HS-27A (cell line): ENCODE measurements around the gene LHB.
"Not testable (repeated sequence)": the region's sequence is repeated elsewhere in the genome, so short reads cannot be mapped to it uniquely, and the experiment has no call there.

Experiments
- DNase-seq: peaks from one replicate; pipeline ENCODE4 v3.0.0-alpha.2; 2012; ENCODE audit warnings: low read depth, missing footprints

Gene LHB

GRCh38 chr19:49038111-49038510 is 21.2 kb upstream of the LHB start:
- DNase-seq, result not testable (repeated sequence)

GRCh38 chr19:49036815-49037214 is 19.9 kb upstream of the LHB start, which contains the start of gene CGB1:
CGB1 (minus strand) TSS chr19:49036895; CDS start chr19:49036711, 184 bp downstream.
- DNase-seq, result not testable (repeated sequence)

- not testable (repeated sequence) for DNase-seq
Measured at GRCh38 chr19:49031642-49032301, 14.9 kb upstream of the LHB start, which contains the start of gene CGB2. CGB2 (plus strand) TSS chr19:49031890; CDS start chr19:49032096, 206 bp downstream.

GRCh38 chr19:49030323-49030722 is 13.4 kb upstream of the LHB start:
- not testable (repeated sequence) for DNase-seq

GRCh38 chr19:49029749-49030148 is 12.9 kb upstream of the LHB start:
- DNase-seq, result not testable (repeated sequence)

GRCh38 chr19:49028686-49029085 is 11.8 kb upstream of the LHB start:
- DNase-seq, result not testable (repeated sequence)

- not testable (repeated sequence) for DNase-seq
Measured at GRCh38 chr19:49025599-49025998, 8.7 kb upstream of the LHB start.

- DNase-seq, result not testable (repeated sequence)
Measured at GRCh38 chr19:49025088-49025487, 8.2 kb upstream of the LHB start.

- DNase-seq, result not testable (repeated sequence)
Measured at GRCh38 chr19:49024233-49024632, 7.3 kb upstream of the LHB start, which contains the start of gene CGB3. CGB3 (minus strand) TSS chr19:49024333; CDS start chr19:49023971, 362 bp downstream.

GRCh38 chr19:49022116-49022515 is 5.2 kb upstream of the LHB start:
- DNase-seq, result no peak

GRCh38 chr19:49020931-49021895 is 4.3 kb upstream of the LHB start:
- DNase-seq, result peak; percentile 53

- no peak for DNase-seq
Measured at GRCh38 chr19:49020342-49020741, 3.5 kb upstream of the LHB start.

GRCh38 chr19:49019242-49019932 is 2.5 kb upstream of the LHB start:
- no peak for DNase-seq

- not testable (repeated sequence) for DNase-seq
Measured at GRCh38 chr19:49018388-49019241, 1.7 kb upstream of the LHB start.

- DNase-seq, result no peak
Measured at GRCh38 chr19:49017666-49018351, 918 bp upstream of the LHB start.

GRCh38 chr19:49016067-49016839 is 638 bp downstream of the LHB start:
- DNase-seq, result no peak

GRCh38 chr19:49014870-49015255 is 2.0 kb downstream of the LHB start:
- no peak for DNase-seq

GRCh38 chr19:49014123-49014869 is 2.6 kb downstream of the LHB start:
- DNase-seq, result no peak

- no peak for DNase-seq
Measured at GRCh38 chr19:49011194-49011593, 5.7 kb downstream of the LHB start.
